ENCODE results near the gene CCDC17.

DNA sequence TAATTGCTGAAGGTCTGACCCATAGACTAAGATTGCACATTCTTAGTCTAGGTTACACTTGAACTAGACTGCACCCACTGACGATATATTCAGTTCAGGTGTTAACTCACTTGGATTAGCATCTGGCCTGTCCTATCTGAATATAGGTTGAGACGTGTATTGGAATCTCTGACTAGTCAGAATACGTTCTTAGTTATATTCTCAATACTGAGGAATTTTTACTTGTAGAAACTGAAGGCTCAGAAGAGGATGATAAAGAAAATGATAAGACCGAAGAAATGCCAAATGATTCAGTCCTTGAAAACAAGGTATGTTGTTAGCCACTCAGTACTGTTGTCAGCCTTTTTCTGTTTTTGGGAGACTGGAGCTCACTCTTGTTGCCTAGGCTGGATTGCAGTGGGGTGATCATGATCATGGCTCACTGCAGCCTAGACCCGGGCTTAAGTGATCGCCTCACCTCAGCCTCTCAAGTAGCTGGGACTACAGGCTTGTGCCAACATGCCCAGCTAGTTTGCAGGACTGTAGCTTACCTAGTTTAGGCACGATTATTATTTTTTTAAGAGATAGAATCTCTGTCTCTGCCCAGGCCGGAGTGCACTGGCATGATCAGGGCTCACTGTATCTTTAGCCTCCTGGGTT, 10.8 kb downstream of the CCDC17 start:
- TF ChIP-seq, protein P1, sequence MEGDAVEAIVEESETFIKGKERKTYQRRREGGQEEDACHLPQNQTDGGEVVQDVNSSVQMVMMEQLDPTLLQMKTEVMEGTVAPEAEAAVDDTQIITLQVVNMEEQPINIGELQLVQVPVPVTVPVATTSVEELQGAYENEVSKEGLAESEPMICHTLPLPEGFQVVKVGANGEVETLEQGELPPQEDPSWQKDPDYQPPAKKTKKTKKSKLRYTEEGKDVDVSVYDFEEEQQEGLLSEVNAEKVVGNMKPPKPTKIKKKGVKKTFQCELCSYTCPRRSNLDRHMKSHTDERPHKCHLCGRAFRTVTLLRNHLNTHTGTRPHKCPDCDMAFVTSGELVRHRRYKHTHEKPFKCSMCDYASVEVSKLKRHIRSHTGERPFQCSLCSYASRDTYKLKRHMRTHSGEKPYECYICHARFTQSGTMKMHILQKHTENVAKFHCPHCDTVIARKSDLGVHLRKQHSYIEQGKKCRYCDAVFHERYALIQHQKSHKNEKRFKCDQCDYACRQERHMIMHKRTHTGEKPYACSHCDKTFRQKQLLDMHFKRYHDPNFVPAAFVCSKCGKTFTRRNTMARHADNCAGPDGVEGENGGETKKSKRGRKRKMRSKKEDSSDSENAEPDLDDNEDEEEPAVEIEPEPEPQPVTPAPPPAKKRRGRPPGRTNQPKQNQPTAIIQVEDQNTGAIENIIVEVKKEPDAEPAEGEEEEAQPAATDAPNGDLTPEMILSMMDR (IDR thresholded peaks at IDR 0.05; ENCODE audit: low read length), result no peak
- no peak for TF ChIP-seq EZH2 (IDR thresholded peaks at IDR 0.05; ENCODE audit: borderline replicate concordance, low read length)
